OCI-LY1 (cell line): Measurements from ENCODE around the gene EEF1A1.

Source experiments
- H2AFZ ChIP-seq: fragments of 200-600 bp; sonication (generic), shearing (Covaris generic); 2 replicates; pipeline ENCODE4 v1.6.0; 2014; ENCODE audit warnings: antibody characterized with exemption, mild to moderate bottlenecking, low read length
- H3F3A ChIP-seq: fragments of 200-600 bp; sonication (generic), shearing (Covaris generic); 2 replicates; pipeline ENCODE4 v1.6.0; 2014; ENCODE audit warnings: mild to moderate bottlenecking, antibody characterized with exemption, low read length, moderate library complexity; ENCODE audit not compliant: insufficient read depth
- H3K27ac ChIP-seq: fragments of 200-600 bp; sonication (generic); 2 replicates; pipeline ENCODE4 v1.5.1; 2014; ENCODE audit warnings: low read length, mixed run types, mild to moderate bottlenecking, low read depth; ENCODE audit not compliant: poor library complexity, severe bottlenecking
- H3K27me3 ChIP-seq: fragments of 200-600 bp; sonication (generic); 2 replicates; pipeline ENCODE4 v1.6.0; 2014; ENCODE audit warnings: antibody characterized with exemption, mild to moderate bottlenecking, low read length, moderate library complexity; ENCODE audit not compliant: insufficient read depth
- H3K36me3 ChIP-seq: fragments of 200-600 bp; sonication (generic); 2 replicates; pipeline ENCODE4 v1.6.1; 2014; ENCODE audit warnings: mild to moderate bottlenecking, antibody characterized with exemption, low read length, moderate library complexity, mixed read lengths; ENCODE audit not compliant: insufficient read depth
- H3K4me1 ChIP-seq: fragments of 200-600 bp; sonication (generic); 2 replicates; pipeline ENCODE4 v1.5.1; 2014; ENCODE audit warnings: mild to moderate bottlenecking, low read length, moderate library complexity; ENCODE audit not compliant: insufficient read depth, severe bottlenecking
- H3K4me2 ChIP-seq: fragments of 200-600 bp; sonication (generic), shearing (Covaris generic); 2 replicates; pipeline ENCODE4 v1.6.1; 2014; ENCODE audit warnings: low read length
- H3K4me3 ChIP-seq: fragments of 200-600 bp; sonication (generic); 2 replicates; pipeline ENCODE4 v1.5.1; 2014; ENCODE audit warnings: low read length, low read depth, mild to moderate bottlenecking, mixed read lengths; ENCODE audit not compliant: poor library complexity, severe bottlenecking
- H3K79me2 ChIP-seq: fragments of 200-600 bp; shearing (Covaris generic); 2 replicates; pipeline ENCODE4 v1.6.1; 2016; ENCODE audit warnings: mixed run types, low read length, mixed read lengths; ENCODE audit not compliant: insufficient read depth
- H3K9ac ChIP-seq: fragments of 200-600 bp; sonication (generic), shearing (Covaris generic); 2 replicates; pipeline ENCODE4 v1.6.1; 2014; ENCODE audit warnings: mild to moderate bottlenecking, low read length, mixed read lengths
- H3K9me2 ChIP-seq: fragments of 200-600 bp; sonication (generic), shearing (Covaris generic); 2 replicates; pipeline ENCODE4 v1.6.1; 2014; ENCODE audit warnings: low read depth, mild to moderate bottlenecking, low read length, mixed read lengths
- H3K9me3 ChIP-seq: fragments of 200-600 bp; shearing (Covaris generic); 2 replicates; pipeline ENCODE4 v1.6.1; 2014; ENCODE audit warnings: low read length, mixed read lengths
- H4K20me1 ChIP-seq: fragments of 200-600 bp; sonication (generic), shearing (Covaris generic); 2 replicates; pipeline ENCODE4 v1.6.0; 2016; ENCODE audit warnings: mild to moderate bottlenecking, low read length; ENCODE audit not compliant: insufficient read depth
- EZH2 ChIP-seq: fragments of 200-600 bp; sonication (generic), shearing (Covaris generic); IDR thresholded peaks from 2 replicates; pipeline ENCODE4 v1.8.0; 2017; ENCODE audit warnings: borderline replicate concordance, mixed run types, mild to moderate bottlenecking, antibody characterized with exemption, low read length, moderate library complexity, mixed read lengths
- TF ChIP-seq, protein P1 (sequence below): fragments of 200-600 bp; sonication (generic), shearing (Covaris generic); IDR thresholded peaks from 2 replicates; pipeline ENCODE4 v1.5.1; 2017; ENCODE audit warnings: mild to moderate bottlenecking, antibody characterized with exemption, low read length, moderate library complexity, mixed read lengths

EEF1A1 gene

DNA sequence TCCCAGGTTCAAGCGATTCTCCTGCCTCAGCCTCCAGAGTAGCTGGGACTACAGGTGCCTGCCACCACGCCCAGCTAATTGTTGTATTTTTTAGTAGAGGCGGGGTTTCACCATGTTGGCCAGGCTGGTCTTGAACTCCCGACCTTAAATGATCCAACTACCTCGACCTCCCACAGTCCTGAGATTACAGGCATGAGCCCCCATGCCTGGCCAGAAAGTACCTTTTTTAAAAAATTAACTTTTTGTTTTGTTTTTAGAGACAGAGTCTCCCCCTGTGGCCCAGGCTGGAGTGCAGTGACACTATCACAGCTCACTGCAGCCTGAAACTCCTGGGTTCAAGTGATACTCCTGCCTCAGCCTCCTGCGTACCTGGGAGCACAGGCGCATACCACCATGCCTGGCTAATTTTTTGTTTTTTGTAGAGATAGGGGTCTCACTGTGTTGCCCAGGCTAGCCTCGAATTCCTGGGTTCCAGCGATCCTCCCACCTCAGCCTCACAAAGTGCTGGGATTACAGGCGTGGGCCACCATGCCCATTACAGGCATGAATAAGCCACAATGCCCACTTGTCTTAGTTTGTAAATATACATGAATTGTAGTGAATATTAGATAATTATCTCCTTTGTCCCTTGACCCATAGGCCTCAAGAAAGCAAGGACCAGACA lies 17.4 kb upstream of the EEF1A1 start:
- Histone ChIP-seq H3K36me3 (no peaks in the 10 kb centered on the region), H3K4me1 (peaks cover 5% of the 10 kb centered on the region), H3K9me3 (no peaks in the 10 kb centered on the region), H3K27me3 (no peaks in the 10 kb centered on the region), H3K4me3 (no peak overlapping the region), H3F3A (no peaks in the 10 kb centered on the region), H3K9ac (no peak overlapping the region), H2AFZ (no peak overlapping the region), H3K79me2 (no peaks in the 10 kb centered on the region), H3K4me2 (no peak overlapping the region), H3K9me2 (no peaks in the 10 kb centered on the region), H3K27ac (no peak overlapping the region), H4K20me1 (no peaks in the 10 kb centered on the region)
- TF ChIP-seq EZH2, result no peak
- TF ChIP-seq, protein P1, sequence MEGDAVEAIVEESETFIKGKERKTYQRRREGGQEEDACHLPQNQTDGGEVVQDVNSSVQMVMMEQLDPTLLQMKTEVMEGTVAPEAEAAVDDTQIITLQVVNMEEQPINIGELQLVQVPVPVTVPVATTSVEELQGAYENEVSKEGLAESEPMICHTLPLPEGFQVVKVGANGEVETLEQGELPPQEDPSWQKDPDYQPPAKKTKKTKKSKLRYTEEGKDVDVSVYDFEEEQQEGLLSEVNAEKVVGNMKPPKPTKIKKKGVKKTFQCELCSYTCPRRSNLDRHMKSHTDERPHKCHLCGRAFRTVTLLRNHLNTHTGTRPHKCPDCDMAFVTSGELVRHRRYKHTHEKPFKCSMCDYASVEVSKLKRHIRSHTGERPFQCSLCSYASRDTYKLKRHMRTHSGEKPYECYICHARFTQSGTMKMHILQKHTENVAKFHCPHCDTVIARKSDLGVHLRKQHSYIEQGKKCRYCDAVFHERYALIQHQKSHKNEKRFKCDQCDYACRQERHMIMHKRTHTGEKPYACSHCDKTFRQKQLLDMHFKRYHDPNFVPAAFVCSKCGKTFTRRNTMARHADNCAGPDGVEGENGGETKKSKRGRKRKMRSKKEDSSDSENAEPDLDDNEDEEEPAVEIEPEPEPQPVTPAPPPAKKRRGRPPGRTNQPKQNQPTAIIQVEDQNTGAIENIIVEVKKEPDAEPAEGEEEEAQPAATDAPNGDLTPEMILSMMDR, result no peak

DNA sequence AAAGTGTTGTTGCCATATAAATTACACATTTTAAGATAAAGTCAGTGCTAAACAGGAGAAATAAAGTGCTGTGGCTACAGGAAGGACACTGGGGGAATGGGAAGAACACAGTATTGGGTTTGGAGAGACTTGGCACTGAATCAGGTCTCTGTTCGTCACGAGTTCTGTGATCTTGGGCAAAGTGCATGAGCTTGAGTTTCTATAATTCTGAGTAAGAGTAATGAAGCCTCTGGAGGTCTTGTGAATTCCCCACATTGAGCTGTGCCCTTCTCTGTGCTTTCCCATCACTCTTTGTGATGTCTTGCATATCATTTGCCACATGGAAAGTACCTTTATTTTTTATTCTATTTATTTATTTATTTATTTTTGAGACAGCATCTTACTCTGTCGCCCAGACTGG lies 16.8 kb upstream of the EEF1A1 start:
- H3K36me3 ChIP-seq, result no peaks in the 10 kb centered on the region
- no peaks in the 10 kb centered on the region for H3K79me2 ChIP-seq
- no peak overlapping the region for H2AFZ ChIP-seq
- H3F3A ChIP-seq, result no peaks in the 10 kb centered on the region
- no peak overlapping the region for H3K27ac ChIP-seq
- no peak overlapping the region for H3K4me3 ChIP-seq
- no peaks in the 10 kb centered on the region for H4K20me1 ChIP-seq
- no peaks in the 10 kb centered on the region for H3K9me3 ChIP-seq
- H3K9ac ChIP-seq, result no peak overlapping the region
- no peaks in the 10 kb centered on the region for H3K9me2 ChIP-seq
- peaks cover 5% of the 10 kb centered on the region for H3K4me1 ChIP-seq
- TF ChIP-seq EZH2, result no peak
- TF ChIP-seq, protein P1, result no peak
- H3K27me3 ChIP-seq, result no peaks in the 10 kb centered on the region
- H3K4me2 ChIP-seq, result no peak overlapping the region

DNA sequence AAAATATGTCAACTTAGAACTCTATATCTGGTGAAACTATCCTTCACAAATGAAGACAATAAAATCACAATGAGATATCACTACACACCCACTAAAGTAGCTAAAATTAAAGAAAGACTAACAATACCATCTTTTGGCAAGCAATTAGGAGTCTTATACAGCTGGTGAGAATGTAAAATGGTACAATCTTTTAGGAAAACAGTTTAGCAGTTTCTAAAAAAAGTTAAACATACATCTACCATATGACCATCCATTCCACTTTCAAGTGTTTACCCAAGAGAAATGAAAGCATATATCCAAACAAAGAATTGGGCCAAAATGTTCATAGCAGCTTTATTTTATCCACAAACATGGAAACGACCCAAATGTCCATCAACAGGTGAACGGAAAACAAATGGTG lies 13.8 kb upstream of the EEF1A1 start:
- Histone ChIP-seq H3K4me1 (no peaks in the 10 kb centered on the region), H2AFZ (no peak overlapping the region), H3K9me2 (no peaks in the 10 kb centered on the region), H3K36me3 (no peaks in the 10 kb centered on the region), H3K9ac (no peak overlapping the region), H3K27ac (no peak overlapping the region), H4K20me1 (no peaks in the 10 kb centered on the region), H3F3A (no peaks in the 10 kb centered on the region), H3K4me2 (no peak overlapping the region), H3K9me3 (no peaks in the 10 kb centered on the region), H3K4me3 (no peak overlapping the region), H3K27me3 (no peaks in the 10 kb centered on the region), H3K79me2 (no peaks in the 10 kb centered on the region)
- TF ChIP-seq, protein P1, result no peak
- TF ChIP-seq EZH2, result no peak
